BJ (cell line): ENCODE data around the gene NHSL1. TPM values are rescaled to one million over a fixed set of nuclear protein-coding genes. Genes with fewer than 3 reads are reported as not detected.

Experiments used
- CTCF ChIA-PET: fragments of 350-600 bp; formaldehyde crosslinking; extraction: SDS; loops from one replicate; lab custom pipeline; 2021; ENCODE audit warnings: antibody characterized with exemption, inconsistent platforms; lab: Yijun Ruan, JAX
- POLR2A ChIA-PET: fragments of 300-600 bp; sonication (Branson Sonifier 250); formaldehyde crosslinking; extraction: SDS; loops from one replicate; lab custom pipeline; 2021; ENCODE audit warnings: antibody characterized with exemption; lab: Charles Lee
- DNase-seq: peaks from one replicate; pipeline ENCODE4 v3.0.0-alpha.2; 2011; ENCODE audit warnings: low read depth
- H3K27me3 ChIP-seq: 2 replicates; pipeline ENCODE4 v1.6.0; 2011; ENCODE audit warnings: low read length; ENCODE audit not compliant: control insufficient read depth, insufficient read depth
- H3K36me3 ChIP-seq: 2 replicates; pipeline ENCODE4 v1.5.1; 2011; ENCODE audit warnings: low read length; ENCODE audit not compliant: control insufficient read depth, insufficient read depth
- H3K4me3 ChIP-seq: 2 replicates; pipeline ENCODE4 v1.5.1; 2011; ENCODE audit warnings: low read depth, mild to moderate bottlenecking, control low read depth, low read length
- CTCF ChIP-seq: IDR thresholded peaks from 2 replicates; pipeline ENCODE4 v1.5.1; 2011; ENCODE audit warnings: low read depth, mild to moderate bottlenecking, control low read depth, inconsistent platforms, low read length, moderate library complexity; ENCODE audit not compliant: insufficient read depth
- polyA plus RNA-seq: library from polyadenylated mRNA; depleted of rRNA; stranded (reverse); fragments of >200 nt; gene quantifications from 2 replicates; pipeline ENCODE4 v1.2.3, GENCODE V29; 2011

The NHSL1 gene
- polyA plus RNA-seq, 1 experiment, result 3.6 TPM

- POLR2A ChIA-PET, result no interaction called here
- Histone ChIP-seq H3K27me3 (no peaks in the 10 kb centered on the region), H3K4me3 (no peak overlapping the region), H3K36me3 (no peaks in the 10 kb centered on the region)
- CTCF ChIA-PET, result interaction anchor here (0.8 to 1.7 kb wide), 3 partner anchors 10 to 28 kb away, joined by 3 to 6 read pairs (median 3); no protein-coding TSS in a partner anchor
- DNase-seq, result no peak
- TF ChIP-seq CTCF, result no peak
These were observed 44.1 kb downstream of the NHSL1 start for GRCh38 chr6:138454981-138455706.

GRCh38 chr6:138451043-138451442, 48.3 kb downstream of the NHSL1 start:
- TF ChIP-seq CTCF, result no peak
- no peak for DNase-seq
- no peaks in the 10 kb centered on the region for H3K27me3 ChIP-seq
- no peak overlapping the region for H3K4me3 ChIP-seq
- no peaks in the 10 kb centered on the region for H3K36me3 ChIP-seq
- CTCF ChIA-PET, result no interaction called here
- POLR2A ChIA-PET, result interaction anchor here (0.6 kb wide), 1 partner anchor 14 kb away, joined by 6 read pairs; no protein-coding TSS in a partner anchor

GRCh38 chr6:138450445-138450844, 48.8 kb downstream of the NHSL1 start:
- DNase-seq, result no peak
- POLR2A ChIA-PET, result interaction anchor here (0.6 kb wide), 1 partner anchor 15 kb away, joined by 6 read pairs; no protein-coding TSS in a partner anchor
- TF ChIP-seq CTCF, result no peak
- no peaks in the 10 kb centered on the region for H3K27me3 ChIP-seq
- CTCF ChIA-PET, result no interaction called here
- H3K4me3 ChIP-seq, result no peak overlapping the region
- no peaks in the 10 kb centered on the region for H3K36me3 ChIP-seq

GRCh38 chr6:138446821-138447220, 52.5 kb downstream of the NHSL1 start:
- CTCF ChIA-PET, result interaction anchor here (0.6 to 0.8 kb wide), 3 partner anchors 11 to 73 kb away, joined by 3 read pairs; no protein-coding TSS in a partner anchor
- Histone ChIP-seq H3K27me3 (no peaks in the 10 kb centered on the region), H3K36me3 (no peaks in the 10 kb centered on the region), H3K4me3 (no peak overlapping the region)
- no peak for DNase-seq
- TF ChIP-seq CTCF, result no peak
- POLR2A ChIA-PET, result no interaction called here

- no peaks in the 10 kb centered on the region for H3K36me3 ChIP-seq
- DNase-seq, result no peak
- ChIA-PET CTCF (no interaction called here), POLR2A (no interaction called here)
- no peak overlapping the region for H3K4me3 ChIP-seq
- no peaks in the 10 kb centered on the region for H3K27me3 ChIP-seq
- no peak for TF ChIP-seq CTCF
These were observed 55.3 kb downstream of the NHSL1 start for GRCh38 chr6:138443979-138444378.
